HCT116 (cell line): ENCODE data around the gene PLXNC1. TPM values are rescaled to one million over a fixed set of nuclear protein-coding genes. Genes with fewer than 3 reads are reported as not detected.

Experiments
- ATAC-seq: fragments of 200-7000 bp; cut with Tn5 transposase; 2 replicates; pipeline ENCODE4 v1.9.1; 2020; ENCODE audit warnings: mild to moderate bottlenecking, moderate library complexity
- BruUV-seq: library from RNA; stranded (reverse); fragments of 400-500 nt; replicated peaks from 2 replicates; lab custom pipeline; 2021; lab: Mats Ljungman, UMichigan
- CTCF ChIA-PET: fragments of 300-600 bp; sonication (Branson Sonifier 250); formaldehyde crosslinking; loops from one replicate; lab custom pipeline; 2021; ENCODE audit warnings: antibody characterized with exemption; lab: Charles Lee
- POLR2A ChIA-PET: fragments of 300-600, 350-600 bp; sonication (Branson Sonifier 250); formaldehyde crosslinking; loops from one replicate; lab custom pipeline; 2021; ENCODE audit warnings: antibody characterized with exemption; lab: Charles Lee
- RAD21 ChIA-PET, 2 experiments: fragments of 300-600 bp; sonication (Branson Sonifier 250); formaldehyde crosslinking; loops; one replicate each; lab custom pipeline; 2023; ENCODE audit warnings: low total read pairs in 2 of 2; ENCODE audit not compliant: uncharacterized antibody in 2 of 2, unreplicated experiment in 2 of 2, low non-redundant PET in 1 of 2; lab: Charles Lee
- DNase-seq: peaks from one replicate; pipeline ENCODE4 v3.0.0-alpha.2; 2010; ENCODE audit warnings: low read depth, low spot score
- H2AFZ ChIP-seq: fragments of 200-600 bp; shearing (Covaris generic), sonication (generic); 2 replicates; pipeline ENCODE4 v1.6.1; 2017; ENCODE audit warnings: low read depth, mixed run types, mixed read lengths, antibody characterized with exemption, low read length; ENCODE audit not compliant: poor library complexity, severe bottlenecking
- H3K27ac ChIP-seq: 2 replicates; pipeline ENCODE4 v1.5.1; 2012; ENCODE audit warnings: low read depth, low read length
- H3K27me3 ChIP-seq: fragments of 200-600 bp; sonication (generic); 2 replicates; pipeline ENCODE4 v1.6.1; 2016; ENCODE audit warnings: mixed run types, low read length, mixed read lengths; ENCODE audit not compliant: insufficient read depth
- H3K36me3 ChIP-seq, 2 experiments: fragments of 200-500 bp in 1 of 2; fragments of 200-600 bp in 1 of 2; sonication (Bioruptor generic) in 1 of 2; sonication (generic) in 1 of 2; 2 replicates each; pipeline versions ENCODE4 v1.5.1 to v1.6.1; 2014 to 2016; ENCODE audit warnings: low read length in 2 of 2, inconsistent platforms in 1 of 2, mixed read lengths in 1 of 2, mixed run types in 1 of 2; ENCODE audit not compliant: insufficient read depth in 2 of 2, control insufficient read depth in 1 of 2
- H3K4me1 ChIP-seq, 2 experiments: fragments of 200-600 bp in 1 of 2; sonication (generic) in 1 of 2; 2 replicates each; pipeline versions ENCODE4 v1.5.1 to v1.6.1; 2012 to 2017; ENCODE audit warnings: low read length in 2 of 2, inconsistent platforms in 1 of 2, mild to moderate bottlenecking in 1 of 2, mixed read lengths in 1 of 2, mixed run types in 1 of 2, moderate library complexity in 1 of 2; ENCODE audit not compliant: insufficient read depth in 2 of 2, control insufficient read depth in 1 of 2
- H3K4me2 ChIP-seq: fragments of 200-600 bp; sonication (generic); 2 replicates; pipeline ENCODE4 v1.6.1; 2017; ENCODE audit warnings: mixed run types, low read length, mixed read lengths
- H3K4me3 ChIP-seq, 2 experiments: fragments of 200-600 bp in 1 of 2; sonication (generic) in 1 of 2; replicated peaks in 1 of 2; 2 replicates each; pipeline ENCODE4 v1.5.1; 2011 to 2016; ENCODE audit warnings: low read length in 2 of 2, control low read depth in 1 of 2, low read depth in 1 of 2, mild to moderate bottlenecking in 1 of 2, mixed read lengths in 1 of 2, mixed run types in 1 of 2
- H3K79me2 ChIP-seq: fragments of 200-600 bp; sonication (generic); 2 replicates; pipeline ENCODE4 v1.6.1; 2017; ENCODE audit warnings: mild to moderate bottlenecking, mixed run types, low read length, moderate library complexity, mixed read lengths; ENCODE audit not compliant: insufficient read depth
- H3K9ac ChIP-seq: fragments of 200-600 bp; sonication (generic); 2 replicates; pipeline ENCODE4 v1.6.1; 2016; ENCODE audit warnings: low read length, mixed read lengths
- H3K9me2 ChIP-seq: fragments of 200-600 bp; sonication (generic), shearing (Covaris generic); 2 replicates; pipeline ENCODE4 v1.6.1; 2017; ENCODE audit warnings: mixed run types, mild to moderate bottlenecking, moderate library complexity; ENCODE audit not compliant: insufficient read depth
- H3K9me3 ChIP-seq, 2 experiments: fragments of 200-500 bp in 1 of 2; fragments of 200-600 bp in 1 of 2; sonication (Bioruptor generic) in 1 of 2; sonication (generic) in 1 of 2; 2 replicates each; pipeline ENCODE4 v1.6.1; 2014 to 2017; ENCODE audit warnings: low read length in 2 of 2, mixed read lengths in 2 of 2, inconsistent platforms in 1 of 2, low read depth in 1 of 2, mild to moderate bottlenecking in 1 of 2, mixed run types in 1 of 2, moderate library complexity in 1 of 2; ENCODE audit not compliant: control insufficient read depth in 1 of 2, insufficient read depth in 1 of 2
- H4K20me1 ChIP-seq: fragments of 200-600 bp; sonication (generic), shearing (Covaris generic); 2 replicates; pipeline ENCODE4 v1.6.1; 2017; ENCODE audit warnings: mixed run types, mild to moderate bottlenecking, moderate library complexity; ENCODE audit not compliant: insufficient read depth
- EGR1 ChIP-seq: IDR thresholded peaks from 2 replicates; pipeline ENCODE4 v1.6.1; 2012; ENCODE audit warnings: low read depth
- EZH2 ChIP-seq: fragments of 200-600 bp; sonication (generic); IDR thresholded peaks from 2 replicates; pipeline ENCODE4 v1.6.1; 2017; ENCODE audit warnings: antibody characterized with exemption, mixed run types
- EZH2phosphoT487 ChIP-seq: fragments of 200-600 bp; IDR thresholded peaks from 2 replicates; pipeline ENCODE4 v1.6.1; 2018; ENCODE audit warnings: antibody characterized with exemption, borderline replicate concordance
- MAX ChIP-seq: IDR thresholded peaks from 2 replicates; pipeline ENCODE4 v1.6.1; 2012
- POLR2A ChIP-seq: IDR thresholded peaks from 2 replicates; pipeline ENCODE4 v1.7.0; 2011; ENCODE audit warnings: borderline replicate concordance; ENCODE audit not compliant: insufficient read depth, insufficient read length; ENCODE audit errors: extremely low read depth
- POLR2AphosphoS5 ChIP-seq: IDR thresholded peaks from 2 replicates; pipeline ENCODE4 v1.6.1; 2011; ENCODE audit warnings: mild to moderate bottlenecking, low read depth, low read length, moderate library complexity
- RAD21 ChIP-seq: IDR thresholded peaks from 2 replicates; pipeline ENCODE4 v1.6.1; 2012; ENCODE audit warnings: low read depth, mild to moderate bottlenecking
- REST ChIP-seq: IDR thresholded peaks from 2 replicates; pipeline ENCODE4 v1.6.1; 2012; ENCODE audit warnings: low read depth
- SIN3A ChIP-seq: IDR thresholded peaks from 2 replicates; pipeline ENCODE4 v1.6.1; 2012; ENCODE audit warnings: low read depth
- TCF7L2 ChIP-seq: IDR thresholded peaks from 2 replicates; pipeline ENCODE4 v1.7.0; 2011; ENCODE audit warnings: borderline replicate concordance, inconsistent platforms; ENCODE audit not compliant: insufficient read depth, insufficient read length; ENCODE audit errors: extremely low read depth
- YY1 ChIP-seq: IDR thresholded peaks from 2 replicates; pipeline ENCODE4 v1.6.1; 2011; ENCODE audit warnings: low read length, low read depth, moderate library complexity, mild to moderate bottlenecking; ENCODE audit not compliant: insufficient replicate concordance; ENCODE audit errors: extremely low read depth
- ZFX ChIP-seq: fragments of 450-650 bp; IDR thresholded peaks from 2 replicates; pipeline ENCODE4 v1.6.1; 2017
- intact Hi-C: fragments of 100-400 bp; cut with micrococcal nuclease; formaldehyde crosslinking; loops from 2 replicates; pipeline ENCODE4 v1.10.0; 2022
- total RNA-seq: library from RNA; stranded (reverse); gene quantifications from one replicate; pipeline ENCODE4 v1.2.1, GENCODE V29; 2021; ENCODE audit not compliant: unreplicated experiment
- TF ChIP-seq, protein P1 (sequence below): IDR thresholded peaks from 2 replicates; pipeline ENCODE4 v1.6.1; 2011; ENCODE audit warnings: mild to moderate bottlenecking, low read length, moderate library complexity; ENCODE audit not compliant: insufficient replicate concordance; ENCODE audit errors: extremely low read depth

Gene PLXNC1
- total RNA-seq, 1 experiment from 2014 or later: 0.25 TPM

DNA sequence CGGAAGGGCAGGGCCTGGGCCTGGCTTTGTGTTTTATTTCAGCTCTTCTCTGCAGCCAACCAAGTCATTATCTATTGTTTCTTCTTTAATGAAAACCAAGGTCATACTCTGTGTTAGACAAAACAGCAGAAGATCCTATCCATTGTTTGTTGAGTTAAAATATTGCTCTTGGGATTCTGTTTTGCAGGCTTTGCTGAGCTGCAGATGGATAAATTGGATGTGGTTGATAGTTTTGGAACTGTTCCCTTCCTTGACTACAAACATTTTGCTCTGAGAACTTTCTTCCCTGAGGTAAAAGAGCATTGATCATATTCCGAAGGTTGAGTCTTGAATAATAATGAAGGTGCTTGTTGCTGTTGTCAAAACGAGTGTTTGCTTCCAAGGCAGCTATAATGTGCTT is 106.6 kb downstream of the PLXNC1 start:
- Histone ChIP-seq H3K36me3 (no peaks in the 10 kb centered on the region), H3K9me2 (no peaks in the 10 kb centered on the region), H3K27ac (no peak overlapping the region), H3K4me3 (no peak overlapping the region), H2AFZ (no peak overlapping the region), H3K27me3 (no peaks in the 10 kb centered on the region; the same call in 1 of the 2 replicates), H3K79me2 (no peaks in the 10 kb centered on the region), H3K4me2 (no peak overlapping the region), H3K9me3 (no peaks in the 10 kb centered on the region), H3K9ac (no peak overlapping the region), H4K20me1 (no peaks in the 10 kb centered on the region), H3K4me1 (no peaks in the 10 kb centered on the region)
- DNase-seq (no peak), ATAC-seq (no peak)
- intact Hi-C loops: no loop called here
- TF ChIP-seq TCF7L2 (no peak), EZH2phosphoT487 (no peak), YY1 (no peak), ZFX (no peak), SIN3A (no peak), MAX (no peak), EZH2 (no peak)
- ChIA-PET CTCF (no interaction called here), POLR2A (no interaction called here), RAD21 (no interaction called here)
- BruUV-seq: no TSS peak

GRCh38 chr12:94255428-94255827 is 107.1 kb downstream of the PLXNC1 start:
- no peaks in the 10 kb centered on the region for H3K79me2 ChIP-seq
- no peaks in the 10 kb centered on the region for H3K9me2 ChIP-seq
- H3K4me2 ChIP-seq: no peak overlapping the region
- H3K9ac ChIP-seq: no peak overlapping the region
- TF ChIP-seq EZH2 (no peak), POLR2AphosphoS5 (no peak), REST (no peak), EGR1 (no peak), RAD21 (no peak), ZFX (no peak), MAX (no peak), POLR2A (no peak)
- TF ChIP-seq, protein P1, sequence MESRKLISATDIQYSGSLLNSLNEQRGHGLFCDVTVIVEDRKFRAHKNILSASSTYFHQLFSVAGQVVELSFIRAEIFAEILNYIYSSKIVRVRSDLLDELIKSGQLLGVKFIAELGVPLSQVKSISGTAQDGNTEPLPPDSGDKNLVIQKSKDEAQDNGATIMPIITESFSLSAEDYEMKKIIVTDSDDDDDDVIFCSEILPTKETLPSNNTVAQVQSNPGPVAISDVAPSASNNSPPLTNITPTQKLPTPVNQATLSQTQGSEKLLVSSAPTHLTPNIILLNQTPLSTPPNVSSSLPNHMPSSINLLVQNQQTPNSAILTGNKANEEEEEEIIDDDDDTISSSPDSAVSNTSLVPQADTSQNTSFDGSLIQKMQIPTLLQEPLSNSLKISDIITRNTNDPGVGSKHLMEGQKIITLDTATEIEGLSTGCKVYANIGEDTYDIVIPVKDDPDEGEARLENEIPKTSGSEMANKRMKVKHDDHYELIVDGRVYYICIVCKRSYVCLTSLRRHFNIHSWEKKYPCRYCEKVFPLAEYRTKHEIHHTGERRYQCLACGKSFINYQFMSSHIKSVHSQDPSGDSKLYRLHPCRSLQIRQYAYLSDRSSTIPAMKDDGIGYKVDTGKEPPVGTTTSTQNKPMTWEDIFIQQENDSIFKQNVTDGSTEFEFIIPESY: no peak
- no peaks in the 10 kb centered on the region; the same call in 1 of the 2 replicates for H3K27me3 ChIP-seq
- H3K9me3 ChIP-seq: no peaks in the 10 kb centered on the region
- POLR2A ChIA-PET: no interaction called here
- CTCF ChIA-PET: no interaction called here
- intact Hi-C loops: no loop called here
- H3K4me1 ChIP-seq: no peaks in the 10 kb centered on the region
- no peak for ATAC-seq
- no peak overlapping the region for H2AFZ ChIP-seq
- H3K4me3 ChIP-seq: no peak overlapping the region
- H4K20me1 ChIP-seq: no peaks in the 10 kb centered on the region
- no peak for DNase-seq
- RAD21 ChIA-PET: no interaction called here
- no peak overlapping the region for H3K27ac ChIP-seq
- no TSS peak for BruUV-seq
- no peaks in the 10 kb centered on the region for H3K36me3 ChIP-seq
